PC-9 (cell line): Measurements from ENCODE around the gene HS3ST4. TPM values are rescaled to one million over a fixed set of nuclear protein-coding genes. Genes with fewer than 3 reads are reported as not detected.

Source experiments
- BruUV-seq: library from RNA; stranded (reverse); fragments of 400-500 nt; replicated peaks from 2 replicates; lab custom pipeline; 2021; lab: Mats Ljungman, UMichigan
- CTCF ChIA-PET: fragments of 300-600 bp; sonication (Branson Sonifier 250); formaldehyde crosslinking; loops from one replicate; lab custom pipeline; 2022; ENCODE audit warnings: antibody characterized with exemption; lab: Charles Lee
- POLR2A ChIA-PET: fragments of 300-600 bp; sonication (Branson Sonifier 250); formaldehyde crosslinking; loops from one replicate; lab custom pipeline; 2022; ENCODE audit warnings: antibody characterized with exemption; ENCODE audit not compliant: unreplicated experiment; lab: Charles Lee
- DNase-seq, 2 experiments: peaks; one replicate each; pipeline versions ENCODE4 v3.0.0 to v3.0.0-alpha.2; 2015 to 2022; ENCODE audit warnings: mixed read lengths in 1 of 2
- H2AFZ ChIP-seq: fragments of 200-600 bp; sonication (generic); 2 replicates; pipeline ENCODE4 v1.8.1; 2017; ENCODE audit warnings: antibody characterized with exemption
- H3F3A ChIP-seq: fragments of 200-600 bp; sonication (generic); 2 replicates; pipeline ENCODE4 v1.8.1; 2017; ENCODE audit warnings: antibody characterized with exemption, mild to moderate bottlenecking, low read depth; ENCODE audit not compliant: insufficient read depth
- H3K27ac ChIP-seq: fragments of 200-600 bp; sonication (generic); 2 replicates; pipeline ENCODE4 v1.6.1; 2016; ENCODE audit warnings: mixed run types
- H3K27me3 ChIP-seq: fragments of 200-600 bp; sonication (generic); 2 replicates; pipeline ENCODE4 v1.6.1; 2016; ENCODE audit warnings: low read depth, mixed run types; ENCODE audit not compliant: insufficient read depth
- H3K36me3 ChIP-seq: fragments of 200-600 bp; sonication (generic); 2 replicates; pipeline ENCODE4 v1.6.1; 2016; ENCODE audit warnings: low read depth, mixed run types
- H3K4me1 ChIP-seq: fragments of 200-600 bp; sonication (generic); replicated peaks from 2 replicates; pipeline ENCODE4 v1.6.1; 2016; ENCODE audit warnings: mixed run types; ENCODE audit not compliant: insufficient read depth
- H3K4me2 ChIP-seq: fragments of 200-600 bp; sonication (generic); 2 replicates; pipeline ENCODE4 v1.6.1; 2017; ENCODE audit warnings: mixed run types
- H3K4me3 ChIP-seq: fragments of 200-600 bp; sonication (generic); 2 replicates; pipeline ENCODE4 v1.6.1; 2016; ENCODE audit warnings: mixed run types
- H3K79me2 ChIP-seq: fragments of 200-600 bp; sonication (generic); 2 replicates; pipeline ENCODE4 v1.6.1; 2017; ENCODE audit warnings: low read depth, mixed run types
- H3K9me2 ChIP-seq: fragments of 200-600 bp; sonication (generic); 2 replicates; pipeline ENCODE4 v1.8.1; 2017; ENCODE audit warnings: mild to moderate bottlenecking; ENCODE audit not compliant: insufficient read depth
- H3K9me3 ChIP-seq: fragments of 200-600 bp; sonication (generic); 2 replicates; pipeline ENCODE4 v1.8.1; 2016; ENCODE audit warnings: low read depth; ENCODE audit not compliant: insufficient read depth
- H4K20me1 ChIP-seq: fragments of 200-600 bp; sonication (generic); 2 replicates; pipeline ENCODE4 v1.8.1; 2017; ENCODE audit not compliant: insufficient read depth
- CTCF ChIP-seq: fragments of 200-600 bp; sonication (generic); conservative IDR thresholded peaks from 2 replicates; pipeline ENCODE4 v1.6.1; 2017; ENCODE audit warnings: mixed run types, antibody characterized with exemption, mild to moderate bottlenecking, moderate library complexity
- EZH2 ChIP-seq: fragments of 200-600 bp; sonication (generic); IDR thresholded peaks from 2 replicates; pipeline ENCODE4 v1.8.0; 2017; ENCODE audit warnings: antibody characterized with exemption, low read depth
- intact Hi-C: fragments of 100-400 bp; cut with micrococcal nuclease; formaldehyde crosslinking; loops from one replicate; pipeline ENCODE4 v1.10.0; 2022; ENCODE audit not compliant: unreplicated experiment
- total RNA-seq: library from RNA; stranded (reverse); gene quantifications from 2 replicates; pipeline ENCODE4 v1.2.3, GENCODE V29; 2021

Gene HS3ST4
- total RNA-seq, 1 experiment from 2014 or later, result not detected

GRCh38 chr16:25676820-25677219 is 14.9 kb upstream of the HS3ST4 start:
- POLR2A ChIA-PET, result no interaction called here
- DNase-seq, result no peak
- H3K4me1 ChIP-seq, result no peaks in the 10 kb centered on the region
- H3F3A ChIP-seq, result no peaks in the 10 kb centered on the region
- H3K27ac ChIP-seq, result no peak overlapping the region
- H3K4me3 ChIP-seq, result no peak overlapping the region
- no peak overlapping the region for H2AFZ ChIP-seq
- no peaks in the 10 kb centered on the region for H3K27me3 ChIP-seq
- no peaks in the 10 kb centered on the region for H3K9me2 ChIP-seq
- no peaks in the 10 kb centered on the region for H3K79me2 ChIP-seq
- intact Hi-C loops, result no loop called here
- CTCF ChIA-PET, result no interaction called here
- no TSS peak for BruUV-seq
- H3K9me3 ChIP-seq, result no peaks in the 10 kb centered on the region
- no peak overlapping the region for H3K4me2 ChIP-seq
- TF ChIP-seq CTCF (no peak), EZH2 (no peak)
- no peaks in the 10 kb centered on the region for H4K20me1 ChIP-seq
- H3K36me3 ChIP-seq, result no peaks in the 10 kb centered on the region

- ChIA-PET CTCF (no interaction called here), POLR2A (no interaction called here)
- H3K4me2 ChIP-seq, result no peak overlapping the region
- H3K9me2 ChIP-seq, result no peaks in the 10 kb centered on the region
- H3K36me3 ChIP-seq, result no peaks in the 10 kb centered on the region
- no peak overlapping the region for H2AFZ ChIP-seq
- H3K27me3 ChIP-seq, result no peaks in the 10 kb centered on the region
- TF ChIP-seq EZH2 (no peak), CTCF (no peak)
- intact Hi-C loops, result no loop called here
- no peaks in the 10 kb centered on the region for H3K79me2 ChIP-seq
- DNase-seq, result no peak
- no peaks in the 10 kb centered on the region for H3K4me1 ChIP-seq
- H3K27ac ChIP-seq, result no peak overlapping the region
- H4K20me1 ChIP-seq, result no peaks in the 10 kb centered on the region
- no peaks in the 10 kb centered on the region for H3F3A ChIP-seq
- no peak overlapping the region for H3K4me3 ChIP-seq
- H3K9me3 ChIP-seq, result no peaks in the 10 kb centered on the region
- no TSS peak for BruUV-seq
Observed at GRCh38 chr16:25679511-25679910, 12.2 kb upstream of the HS3ST4 start.

GRCh38 chr16:25689137-25689836 is 2.5 kb upstream of the HS3ST4 start:
- Histone ChIP-seq H3K27me3 (peaks cover 16% of the 10 kb centered on the region; the same call in 1 of the 2 replicates), H3K4me1 (no peaks in the 10 kb centered on the region), H3K9me3 (no peaks in the 10 kb centered on the region), H3K36me3 (no peaks in the 10 kb centered on the region), H3F3A (no peaks in the 10 kb centered on the region), H3K4me3 (no peak overlapping the region), H3K79me2 (no peaks in the 10 kb centered on the region), H3K4me2 (no peak overlapping the region), H3K9me2 (no peaks in the 10 kb centered on the region), H4K20me1 (no peaks in the 10 kb centered on the region), H3K27ac (no peak overlapping the region), H2AFZ (no peak overlapping the region)
- intact Hi-C loops, result no loop called here
- DNase-seq, result no peak
- ChIA-PET CTCF (no interaction called here), POLR2A (no interaction called here)
- no TSS peak for BruUV-seq
- no peak for TF ChIP-seq EZH2
- TF ChIP-seq CTCF, result no peak
